Epithelial cell of proximal tubule (primary cell): ENCODE results near the gene CEP78. TPM values are rescaled to one million over a fixed set of nuclear protein-coding genes. Genes with fewer than 3 reads are reported as not detected.

Experiments
- DNase-seq: peaks from one replicate; pipeline ENCODE4 v3.0.0-alpha.2; 2011; ENCODE audit warnings: low read depth
- H3K4me3 ChIP-seq: 2 replicates; pipeline ENCODE4 v1.5.1; 2011; ENCODE audit warnings: low read depth, mild to moderate bottlenecking, low read length
- total RNA-seq: library from RNA; depleted of rRNA; stranded (reverse); fragments of >200 nt; gene quantifications from 2 replicates; pipeline ENCODE4 v1.2.3, GENCODE V29; 2015
- TF ChIP-seq, protein P1 (sequence below): conservative IDR thresholded peaks from 2 replicates; pipeline ENCODE4 v1.5.1; 2012; ENCODE audit warnings: low read depth, mild to moderate bottlenecking, low read length

Gene CEP78
- total RNA-seq, 1 donor from 2014 or later: 32.2 TPM

DNA sequence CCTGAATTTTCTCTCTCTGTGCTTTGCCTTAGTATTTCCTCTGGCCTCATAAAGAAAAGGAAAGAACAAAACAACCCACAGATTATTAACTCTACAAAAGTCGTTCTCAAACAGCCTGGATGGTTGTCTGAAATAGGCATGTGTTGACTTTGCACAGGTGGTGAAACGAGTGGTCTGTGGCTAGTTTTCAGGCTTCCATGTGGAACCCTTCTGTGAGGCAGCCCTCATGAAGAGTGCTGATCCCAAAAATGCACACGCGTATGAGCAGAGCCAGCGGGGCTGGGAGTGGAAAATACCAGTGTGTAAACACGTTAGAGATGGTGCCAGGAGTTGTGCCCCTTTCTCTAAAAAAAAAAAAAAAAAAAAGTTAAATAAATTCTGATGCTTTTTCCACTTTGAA is 56.2 kb downstream of the CEP78 start:
- no peak for DNase-seq
- H3K4me3 ChIP-seq: no peak overlapping the region
- TF ChIP-seq, protein P1, sequence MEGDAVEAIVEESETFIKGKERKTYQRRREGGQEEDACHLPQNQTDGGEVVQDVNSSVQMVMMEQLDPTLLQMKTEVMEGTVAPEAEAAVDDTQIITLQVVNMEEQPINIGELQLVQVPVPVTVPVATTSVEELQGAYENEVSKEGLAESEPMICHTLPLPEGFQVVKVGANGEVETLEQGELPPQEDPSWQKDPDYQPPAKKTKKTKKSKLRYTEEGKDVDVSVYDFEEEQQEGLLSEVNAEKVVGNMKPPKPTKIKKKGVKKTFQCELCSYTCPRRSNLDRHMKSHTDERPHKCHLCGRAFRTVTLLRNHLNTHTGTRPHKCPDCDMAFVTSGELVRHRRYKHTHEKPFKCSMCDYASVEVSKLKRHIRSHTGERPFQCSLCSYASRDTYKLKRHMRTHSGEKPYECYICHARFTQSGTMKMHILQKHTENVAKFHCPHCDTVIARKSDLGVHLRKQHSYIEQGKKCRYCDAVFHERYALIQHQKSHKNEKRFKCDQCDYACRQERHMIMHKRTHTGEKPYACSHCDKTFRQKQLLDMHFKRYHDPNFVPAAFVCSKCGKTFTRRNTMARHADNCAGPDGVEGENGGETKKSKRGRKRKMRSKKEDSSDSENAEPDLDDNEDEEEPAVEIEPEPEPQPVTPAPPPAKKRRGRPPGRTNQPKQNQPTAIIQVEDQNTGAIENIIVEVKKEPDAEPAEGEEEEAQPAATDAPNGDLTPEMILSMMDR: no peak

DNA sequence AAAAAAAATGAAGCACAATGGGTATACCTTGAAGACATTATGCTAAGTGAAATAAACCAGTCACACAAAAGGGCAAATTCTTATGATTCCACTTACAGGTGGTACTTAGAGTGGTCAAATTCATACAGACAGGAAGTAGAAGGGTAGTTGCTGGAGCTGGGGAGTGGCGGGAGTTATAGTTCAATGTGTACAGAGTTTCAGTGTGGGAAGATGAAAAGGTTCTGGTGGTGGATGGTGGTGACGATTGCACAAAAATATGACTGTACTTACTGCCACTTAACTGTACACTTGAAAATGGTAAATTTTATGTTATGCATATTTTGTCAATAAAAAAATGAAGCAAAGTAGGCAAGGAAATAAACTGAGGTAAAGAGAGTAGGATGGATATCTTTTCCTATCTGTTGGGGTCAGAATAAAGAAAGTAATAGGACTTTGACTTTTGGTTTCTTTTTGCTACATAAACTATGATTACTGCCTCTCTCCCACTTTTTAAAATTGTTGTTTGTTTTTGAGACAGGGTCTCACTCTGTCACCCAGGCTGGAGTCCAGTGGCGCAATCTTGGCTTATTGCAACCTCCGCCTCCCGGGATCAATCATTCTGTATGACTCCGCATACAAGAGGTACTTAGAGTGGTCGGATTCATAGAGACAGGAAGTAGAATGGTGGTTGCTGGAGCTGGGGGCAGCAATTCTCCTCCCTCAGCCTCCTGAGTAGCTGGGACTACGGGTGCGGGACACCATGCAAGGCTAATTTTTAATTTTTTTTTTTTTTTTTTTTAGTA is 57.0 kb downstream of the CEP78 start:
- TF ChIP-seq, protein P1: no peak
- no peak for DNase-seq
- no peak overlapping the region for H3K4me3 ChIP-seq

DNA sequence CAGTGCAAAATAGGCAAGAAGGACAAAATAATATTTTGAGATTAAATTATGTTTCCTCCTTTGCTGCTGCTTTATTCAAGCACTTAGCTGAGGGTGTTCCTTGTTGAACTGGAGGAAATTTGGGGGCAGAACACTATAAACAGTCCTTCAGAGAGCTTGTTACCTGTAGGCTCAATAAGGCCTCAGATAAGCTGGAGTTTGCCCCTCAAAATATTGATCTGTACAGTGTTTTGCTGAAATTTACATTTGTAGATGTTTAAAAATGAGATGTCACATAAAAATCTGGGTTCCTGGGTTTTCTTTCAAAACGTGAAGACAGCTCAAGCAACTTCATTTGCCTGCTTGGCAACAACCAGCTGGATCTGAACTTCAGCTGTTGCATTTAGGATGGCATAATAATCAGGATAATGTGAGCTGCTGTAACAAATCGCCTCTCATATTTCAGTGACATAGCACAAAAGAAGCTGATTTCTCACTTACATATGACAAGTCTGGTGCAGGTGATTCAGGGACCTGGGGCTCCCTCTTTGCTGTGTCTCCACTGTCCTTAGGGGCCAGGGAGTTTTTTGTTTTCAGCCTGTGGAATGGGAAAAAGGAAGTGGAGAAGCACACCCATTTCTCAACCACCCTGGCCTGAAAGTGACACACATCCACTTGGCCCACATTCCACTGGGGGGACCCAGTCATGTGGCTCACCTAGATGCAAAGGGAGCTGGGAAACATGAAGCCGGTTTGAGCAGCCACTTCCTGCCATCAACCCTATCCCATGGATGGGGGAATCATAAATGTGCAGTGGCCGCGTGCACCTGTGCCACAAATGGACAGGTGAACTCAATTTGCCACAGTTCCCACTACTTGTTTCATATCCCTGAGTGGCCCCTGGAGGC is 58.7 kb downstream of the CEP78 start:
- DNase-seq: no peak
- H3K4me3 ChIP-seq: no peak overlapping the region
- TF ChIP-seq, protein P1: no peak

DNA sequence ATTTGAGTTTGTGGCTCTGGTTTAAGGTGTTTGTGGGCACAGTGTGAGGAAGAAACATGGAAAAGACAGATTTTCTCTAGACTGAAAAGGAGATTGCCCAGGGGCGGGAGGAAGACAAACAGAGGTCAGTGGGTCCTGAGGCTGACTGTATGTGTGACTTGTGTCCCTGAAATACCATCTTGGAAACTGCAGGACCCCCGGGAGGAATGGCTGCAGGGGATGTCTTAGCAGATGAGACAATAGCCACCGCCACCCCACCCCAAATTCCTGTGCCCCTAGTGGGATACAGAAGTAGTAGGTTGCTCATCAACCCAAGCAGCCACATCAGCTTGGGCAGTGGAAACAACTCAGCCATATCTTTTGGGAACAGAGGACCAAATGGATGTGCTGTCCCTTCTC is 59.3 kb downstream of the CEP78 start:
- no peak overlapping the region for H3K4me3 ChIP-seq
- TF ChIP-seq, protein P1: no peak
- no peak for DNase-seq

DNA sequence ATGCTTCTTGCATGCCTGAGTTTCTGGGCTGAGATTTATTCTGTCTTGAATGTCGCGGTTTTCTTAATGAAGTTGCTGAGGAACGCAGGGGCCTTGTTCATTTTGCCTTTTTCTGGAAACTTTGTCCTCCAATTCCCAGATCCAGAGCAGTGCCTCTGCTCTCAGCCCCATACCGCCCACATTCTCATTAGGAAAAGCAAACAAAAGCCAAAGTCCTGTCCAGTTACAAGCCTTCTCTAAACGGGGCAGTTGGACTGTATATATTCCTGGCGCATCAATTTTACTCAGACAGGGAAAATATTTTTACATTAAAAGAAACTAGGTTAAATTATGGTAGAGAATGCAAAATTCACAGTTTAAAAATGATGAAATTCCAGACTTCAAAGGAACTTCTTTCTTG is 59.9 kb downstream of the CEP78 start:
- peak overlapping the region; percentile 74 for H3K4me3 ChIP-seq
- TF ChIP-seq, protein P1: no peak
- no peak for DNase-seq

DNA sequence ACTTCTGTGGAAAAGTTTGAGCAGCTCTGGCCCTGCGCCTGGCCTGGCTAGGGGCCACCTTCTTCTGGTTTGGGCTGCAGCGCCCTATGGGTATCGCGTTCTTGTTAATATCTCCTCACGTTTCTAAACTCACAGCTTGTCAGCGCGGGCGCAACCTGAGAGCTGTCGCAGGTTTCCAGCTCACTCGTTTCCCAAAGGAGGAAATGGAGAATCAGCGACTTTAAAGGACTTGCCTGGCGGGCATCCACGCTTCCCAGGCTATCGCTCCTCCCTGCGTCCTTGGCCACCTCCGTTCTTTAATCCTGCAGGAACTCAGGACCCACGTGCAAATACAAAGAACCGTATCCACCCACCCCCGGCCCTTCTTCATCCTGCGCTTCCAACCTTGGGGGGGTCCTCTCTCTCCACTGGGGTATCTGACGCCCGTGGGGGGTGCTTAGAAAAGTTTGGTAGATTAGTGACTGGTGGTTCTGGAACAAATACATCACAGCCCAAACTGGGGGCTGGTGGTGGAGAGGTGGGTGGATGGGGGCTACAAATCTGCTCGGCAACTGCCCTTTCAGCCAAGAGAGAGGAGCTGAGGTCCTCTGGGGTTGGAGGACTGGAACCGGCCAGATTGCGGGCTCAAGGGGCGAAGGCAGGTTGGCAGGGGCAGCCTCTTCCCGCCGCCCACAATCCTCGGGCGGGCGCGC is 60.5 kb downstream of the CEP78 start:
- no peak for DNase-seq
- peak overlapping the region; percentile 74 for H3K4me3 ChIP-seq
- TF ChIP-seq, protein P1: no peak
